Fibroblast of lung (primary cell): ENCODE measurements around the gene USF3.

ENCODE experiments used
- EZH2 ChIP-seq: IDR thresholded peaks from 2 replicates; pipeline ENCODE4 v1.5.1; 2012; ENCODE audit warnings: low read length, control low read depth, mild to moderate bottlenecking; ENCODE audit errors: missing control alignments
- TF ChIP-seq, protein P1 (sequence below), 2 donors: IDR thresholded peaks in 1 of 2; conservative IDR thresholded peaks in 1 of 2; 1 replicate in 1 of 2; 2 replicates in 1 of 2; pipeline ENCODE4 v1.5.1; 2011 to 2012; ENCODE audit warnings: low read length in 2 of 2, control low read depth in 1 of 2, inconsistent platforms in 1 of 2, low read depth in 1 of 2, mild to moderate bottlenecking in 1 of 2

DNA sequence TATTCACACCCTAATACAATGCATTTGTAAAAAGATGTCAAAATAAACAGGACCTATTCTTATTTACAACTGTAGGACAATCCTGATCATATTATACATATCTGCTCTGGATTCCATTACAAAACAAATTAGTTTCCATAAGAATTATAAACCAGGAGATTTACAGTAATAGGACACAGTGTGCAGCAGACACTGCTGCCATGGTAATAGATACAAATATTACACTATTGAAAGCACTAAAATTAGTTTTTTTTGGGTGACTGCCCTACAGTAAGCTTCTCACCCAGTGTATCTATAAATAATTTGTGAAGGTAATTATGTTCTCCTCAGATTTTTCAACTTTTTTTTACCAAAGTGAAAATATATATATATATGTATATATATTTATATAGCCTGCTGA, 47.9 kb downstream of the USF3 start:
- TF ChIP-seq, protein P1, sequence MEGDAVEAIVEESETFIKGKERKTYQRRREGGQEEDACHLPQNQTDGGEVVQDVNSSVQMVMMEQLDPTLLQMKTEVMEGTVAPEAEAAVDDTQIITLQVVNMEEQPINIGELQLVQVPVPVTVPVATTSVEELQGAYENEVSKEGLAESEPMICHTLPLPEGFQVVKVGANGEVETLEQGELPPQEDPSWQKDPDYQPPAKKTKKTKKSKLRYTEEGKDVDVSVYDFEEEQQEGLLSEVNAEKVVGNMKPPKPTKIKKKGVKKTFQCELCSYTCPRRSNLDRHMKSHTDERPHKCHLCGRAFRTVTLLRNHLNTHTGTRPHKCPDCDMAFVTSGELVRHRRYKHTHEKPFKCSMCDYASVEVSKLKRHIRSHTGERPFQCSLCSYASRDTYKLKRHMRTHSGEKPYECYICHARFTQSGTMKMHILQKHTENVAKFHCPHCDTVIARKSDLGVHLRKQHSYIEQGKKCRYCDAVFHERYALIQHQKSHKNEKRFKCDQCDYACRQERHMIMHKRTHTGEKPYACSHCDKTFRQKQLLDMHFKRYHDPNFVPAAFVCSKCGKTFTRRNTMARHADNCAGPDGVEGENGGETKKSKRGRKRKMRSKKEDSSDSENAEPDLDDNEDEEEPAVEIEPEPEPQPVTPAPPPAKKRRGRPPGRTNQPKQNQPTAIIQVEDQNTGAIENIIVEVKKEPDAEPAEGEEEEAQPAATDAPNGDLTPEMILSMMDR (conservative IDR thresholded peaks at IDR 0.05 in 1 of 2, IDR thresholded peaks at IDR 0.05 in 1 of 2; ENCODE audit: low read depth in 1 of 2, low read length in 2 of 2): no peak
- TF ChIP-seq EZH2: no peak
